Measurements from ENCODE around the gene PPBP.

GRCh38 chr4:73948990-73949706 lies 38.8 kb downstream of the PPBP start:
- TF ChIP-seq GATA3 (IDR thresholded peaks at IDR 0.05; ENCODE audit: low read depth, low read length) (no peak), GATA2 (IDR thresholded peaks at IDR 0.05; ENCODE audit: low read depth, low read length) (no peak)
